ENCODE measurements around the gene RAX2. TPM values are rescaled to one million over a fixed set of nuclear protein-coding genes. Genes with fewer than 3 reads are reported as not detected.

Gene RAX2
- total RNA-seq, 2 donors from 2014 or later = not detected

DNA sequence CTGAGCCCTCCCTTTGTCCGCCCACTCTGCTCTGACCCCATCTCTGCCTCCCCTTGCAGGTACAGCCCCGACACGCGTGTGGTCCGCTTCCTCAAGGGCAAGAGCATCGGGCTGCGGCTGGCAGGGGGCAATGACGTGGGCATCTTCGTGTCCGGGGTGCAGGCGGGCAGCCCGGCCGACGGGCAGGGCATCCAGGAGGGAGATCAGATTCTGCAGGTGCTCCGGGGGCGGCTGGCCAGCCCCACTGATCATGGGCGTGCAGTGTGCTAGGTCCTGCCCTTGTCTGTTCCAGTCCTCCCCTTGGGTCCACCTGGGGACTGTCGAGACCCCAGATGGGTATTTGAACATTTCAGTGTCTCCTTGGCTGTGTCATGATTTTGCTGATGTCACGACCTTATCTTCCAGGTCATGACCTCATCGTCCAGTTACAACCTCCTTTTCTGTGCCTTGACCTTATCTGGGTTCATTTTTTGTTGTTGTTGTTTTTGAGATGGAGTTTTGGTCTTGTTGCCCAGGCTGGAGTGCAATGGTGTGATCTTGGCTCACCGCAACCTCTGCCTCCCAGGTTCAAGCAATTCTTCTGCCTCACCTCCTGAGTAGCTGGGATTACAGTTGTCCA, 35.8 kb downstream of the RAX2 start:
- H3K9me3 Mint-ChIP-seq = no peaks in the 10 kb centered on the region
- H3K4me1 Mint-ChIP-seq (ENCODE audit: low read depth) = peaks cover 6% of the 10 kb centered on the region
- DNase-seq (no peak), ATAC-seq (replicated peaks in 1 of 2) (no peak)
- no peaks in the 10 kb centered on the region for H3K36me3 Mint-ChIP-seq (ENCODE audit: insufficient read depth in 2 of 2)
- no peak overlapping the region for H3K27ac Mint-ChIP-seq
- no peaks in the 10 kb centered on the region for H3K27me3 Mint-ChIP-seq (ENCODE audit: low read depth)
- no peak overlapping the region for H3K4me3 Mint-ChIP-seq

DNA sequence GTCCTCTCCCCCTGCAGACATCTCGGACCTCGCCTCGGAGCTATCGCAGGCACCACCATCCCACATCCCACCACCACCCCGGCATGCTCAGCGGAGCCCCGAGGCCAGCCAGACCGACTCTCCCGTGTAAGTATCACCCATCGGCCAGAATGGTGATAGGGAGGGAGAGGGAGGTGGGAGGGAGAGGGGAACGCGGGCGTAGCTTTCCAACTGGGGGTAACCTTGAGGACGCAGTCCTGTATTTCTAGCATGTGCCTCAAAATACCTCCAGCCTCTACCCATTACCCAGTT, 37.8 kb downstream of the RAX2 start:
- ATAC-seq (replicated peaks in 1 of 2) (no peak), DNase-seq (no peak)
- H3K4me3 Mint-ChIP-seq = no peak overlapping the region
- no peaks in the 10 kb centered on the region for H3K27me3 Mint-ChIP-seq (ENCODE audit: low read depth)
- H3K9me3 Mint-ChIP-seq = no peaks in the 10 kb centered on the region
- no peaks in the 10 kb centered on the region for H3K36me3 Mint-ChIP-seq (ENCODE audit: insufficient read depth in 2 of 2)
- no peaks in the 10 kb centered on the region for H3K4me1 Mint-ChIP-seq (ENCODE audit: low read depth)
- H3K27ac Mint-ChIP-seq = no peak overlapping the region

DNA sequence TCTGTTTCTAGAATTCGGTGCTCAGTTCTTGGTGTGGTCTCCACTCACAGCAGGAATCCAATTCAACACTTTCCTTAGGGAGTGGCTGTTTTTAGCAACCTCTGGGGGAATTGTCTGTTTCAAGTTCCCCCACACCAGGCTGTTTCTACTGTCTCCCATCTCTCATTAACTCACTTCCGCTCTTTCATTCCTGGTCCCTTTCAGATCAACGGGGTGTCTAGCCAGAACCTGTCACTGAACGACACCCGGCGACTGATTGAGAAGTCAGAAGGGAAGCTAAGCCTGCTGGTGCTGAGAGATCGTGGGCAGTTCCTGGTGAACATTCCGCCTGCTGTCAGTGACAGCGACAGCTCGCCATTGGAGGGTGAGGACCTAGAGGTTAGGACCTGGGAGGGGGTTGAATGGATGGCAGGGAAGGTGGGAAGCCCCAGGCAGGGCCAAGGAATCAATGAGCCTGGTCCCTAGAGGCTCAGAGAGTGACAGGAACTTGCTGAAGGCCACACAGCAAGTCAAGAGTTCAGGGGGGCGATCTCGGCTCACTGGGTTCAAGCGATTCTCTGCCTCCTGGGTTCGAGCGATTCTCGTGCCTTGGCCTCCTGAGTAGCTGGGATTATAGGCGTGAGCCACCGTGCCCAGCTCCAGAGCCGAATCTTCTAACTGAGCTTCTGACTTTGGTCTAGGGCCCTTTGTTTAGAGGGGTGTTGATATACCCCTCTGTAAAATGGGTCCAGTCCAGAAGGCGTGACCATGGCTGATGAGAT, 38.3 kb downstream of the RAX2 start:
- H3K27ac Mint-ChIP-seq = no peak overlapping the region
- no peaks in the 10 kb centered on the region for H3K27me3 Mint-ChIP-seq (ENCODE audit: low read depth)
- no peak for DNase-seq
- H3K4me3 Mint-ChIP-seq = no peak overlapping the region
- no peaks in the 10 kb centered on the region for H3K36me3 Mint-ChIP-seq (ENCODE audit: insufficient read depth in 2 of 2)
- no peak for ATAC-seq (replicated peaks in 1 of 2)
- H3K9me3 Mint-ChIP-seq = no peaks in the 10 kb centered on the region
- H3K4me1 Mint-ChIP-seq (ENCODE audit: low read depth) = peaks cover under 1% of the 10 kb centered on the region

DNA sequence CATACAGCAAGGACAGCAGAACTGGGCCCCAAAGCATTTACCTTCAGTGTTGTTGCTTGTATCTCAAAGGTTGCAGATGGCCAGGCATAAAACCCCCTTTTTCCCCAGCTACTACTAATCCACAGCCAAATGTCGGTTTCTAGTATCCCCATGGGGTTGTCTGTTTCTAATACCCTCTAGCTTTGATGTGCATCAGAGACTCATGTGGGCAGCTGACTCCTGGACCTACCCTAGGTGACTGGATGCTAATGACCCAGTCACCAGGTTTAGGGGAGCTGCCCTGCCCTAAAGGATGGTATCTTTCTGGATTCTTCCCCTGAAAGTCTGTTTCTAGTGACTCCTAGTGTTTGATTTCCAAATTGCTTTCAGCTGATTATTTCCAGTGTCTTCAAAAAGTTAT, 39.9 kb downstream of the RAX2 start:
- Mint-ChIP-seq H3K4me3 (no peak overlapping the region), H3K27me3 (ENCODE audit: low read depth) (no peaks in the 10 kb centered on the region), H3K36me3 (ENCODE audit: insufficient read depth in 2 of 2) (no peaks in the 10 kb centered on the region), H3K4me1 (ENCODE audit: low read depth) (peaks cover 4% of the 10 kb centered on the region), H3K9me3 (no peaks in the 10 kb centered on the region), H3K27ac (no peak overlapping the region)
- DNase-seq (no peak), ATAC-seq (replicated peaks in 1 of 2) (no peak)

DNA sequence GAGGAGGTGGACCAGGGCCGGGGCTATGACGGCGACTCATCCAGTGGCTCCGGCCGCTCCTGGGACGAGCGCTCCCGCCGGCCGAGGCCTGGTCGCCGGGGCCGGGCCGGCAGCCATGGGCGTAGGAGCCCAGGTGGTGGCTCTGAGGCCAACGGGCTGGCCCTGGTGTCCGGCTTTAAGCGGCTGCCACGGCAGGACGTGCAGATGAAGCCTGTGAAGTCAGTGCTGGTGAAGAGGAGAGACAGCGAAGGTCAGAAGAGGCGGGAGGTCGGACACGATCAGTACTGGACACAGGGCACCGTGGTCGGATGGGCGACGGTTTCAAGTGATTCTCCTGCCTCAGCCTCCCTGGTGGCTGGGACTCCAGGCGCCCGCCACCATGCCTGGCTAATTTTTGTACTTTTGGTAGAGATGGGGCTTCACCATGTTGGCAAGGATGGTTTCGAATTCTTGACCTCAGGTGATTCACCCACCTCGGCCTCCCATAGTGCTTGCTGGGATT, 41.5 kb downstream of the RAX2 start:
- Mint-ChIP-seq H3K9me3 (no peaks in the 10 kb centered on the region), H3K4me1 (ENCODE audit: low read depth) (peaks cover 4% of the 10 kb centered on the region), H3K27me3 (ENCODE audit: low read depth) (no peaks in the 10 kb centered on the region), H3K4me3 (no peak overlapping the region), H3K36me3 (ENCODE audit: insufficient read depth in 2 of 2) (no peaks in the 10 kb centered on the region), H3K27ac (no peak overlapping the region)
- ATAC-seq (replicated peaks in 1 of 2) (no peak), DNase-seq (no peak)

DNA sequence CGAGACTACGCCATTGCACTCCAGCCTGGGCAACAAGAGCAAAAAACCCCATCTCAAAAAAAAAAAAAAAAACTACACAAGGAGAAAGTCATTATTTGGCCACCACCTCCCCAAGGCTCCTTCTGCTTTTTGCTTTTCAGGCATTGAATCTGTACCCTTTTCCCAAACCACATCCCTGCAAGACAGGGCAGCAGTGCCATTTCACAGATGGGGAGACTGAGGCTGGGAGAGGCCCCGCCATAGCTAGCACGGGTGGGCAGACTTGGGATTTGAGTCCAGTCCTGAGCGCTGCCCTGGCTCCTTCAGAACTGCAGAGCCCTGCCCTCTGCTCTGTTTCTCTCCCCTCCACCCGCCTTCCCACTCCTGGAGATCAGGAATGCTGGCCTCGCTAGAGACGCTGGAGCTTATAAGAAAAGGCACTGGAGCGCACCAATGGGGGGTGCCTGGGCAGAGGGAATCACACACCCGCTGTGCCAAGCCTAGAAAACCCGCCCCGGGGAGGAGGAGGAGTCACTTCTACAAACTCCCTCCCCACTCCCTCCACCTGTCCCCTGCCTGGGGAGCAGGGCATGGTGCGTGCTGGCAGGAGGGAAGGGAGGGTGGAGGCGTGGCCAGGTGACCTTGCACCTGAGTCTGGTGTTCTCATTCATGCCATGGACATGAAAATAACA, 46.3 kb downstream of the RAX2 start:
- ATAC-seq (replicated peaks in 1 of 2) (no peak), DNase-seq (no peak)
- Mint-ChIP-seq H3K36me3 (ENCODE audit: insufficient read depth in 2 of 2) (no peaks in the 10 kb centered on the region), H3K4me3 (no peak overlapping the region), H3K27me3 (ENCODE audit: low read depth) (no peaks in the 10 kb centered on the region), H3K9me3 (no peaks in the 10 kb centered on the region), H3K4me1 (ENCODE audit: low read depth) (peaks cover 17% of the 10 kb centered on the region), H3K27ac (no peak overlapping the region)

DNA sequence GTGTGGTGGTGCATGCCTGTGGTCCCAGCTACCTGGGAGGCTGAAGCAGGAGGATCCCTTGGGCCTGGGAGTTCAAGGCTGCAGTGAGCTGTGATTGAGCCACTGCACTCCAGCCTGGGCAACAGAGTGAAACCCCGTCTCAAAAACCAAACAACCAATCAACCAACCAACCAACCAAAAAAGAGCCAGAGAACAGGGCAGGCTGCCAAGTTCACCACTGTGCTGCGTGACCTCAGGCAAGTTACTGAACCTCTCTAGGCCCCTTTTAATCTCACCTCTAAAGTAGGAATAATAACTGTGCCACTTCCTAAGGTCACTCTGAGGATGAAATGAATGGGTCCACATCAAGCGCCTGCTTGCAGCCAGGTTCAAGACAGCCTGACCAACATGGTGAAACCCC, 46.9 kb downstream of the RAX2 start:
- Mint-ChIP-seq H3K27me3 (ENCODE audit: low read depth) (no peaks in the 10 kb centered on the region), H3K4me1 (ENCODE audit: low read depth) (peaks cover 17% of the 10 kb centered on the region), H3K9me3 (no peaks in the 10 kb centered on the region), H3K27ac (no peak overlapping the region), H3K4me3 (no peak overlapping the region), H3K36me3 (ENCODE audit: insufficient read depth in 2 of 2) (no peaks in the 10 kb centered on the region)
- DNase-seq (no peak), ATAC-seq (replicated peaks in 1 of 2) (no peak)

DNA sequence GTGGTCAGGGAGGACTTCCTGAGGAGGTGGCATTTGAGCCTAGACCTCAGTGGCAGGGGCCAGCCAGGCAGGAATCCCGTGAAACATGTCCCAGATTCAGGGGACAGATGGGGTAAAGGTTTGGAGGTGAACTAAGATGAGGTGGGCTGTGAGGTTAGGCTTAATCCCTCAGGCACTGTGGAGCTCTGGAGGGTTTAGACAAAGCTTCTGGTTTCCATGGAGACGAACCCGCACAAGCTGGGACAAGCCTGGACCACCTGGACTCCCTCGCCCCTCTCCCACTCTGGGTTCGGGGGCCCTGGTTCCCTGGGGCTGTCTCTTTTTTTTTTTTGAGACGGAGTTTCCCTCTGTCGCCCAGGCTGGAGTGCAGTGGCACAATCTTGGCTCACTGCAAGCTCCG, 48.1 kb downstream of the RAX2 start:
- no peak for ATAC-seq (replicated peaks in 1 of 2)
- Mint-ChIP-seq H3K36me3 (ENCODE audit: insufficient read depth in 2 of 2) (no peaks in the 10 kb centered on the region), H3K4me1 (ENCODE audit: low read depth) (peaks cover 17% of the 10 kb centered on the region), H3K4me3 (no peak overlapping the region), H3K27me3 (ENCODE audit: low read depth) (no peaks in the 10 kb centered on the region), H3K9me3 (no peaks in the 10 kb centered on the region), H3K27ac (no peak overlapping the region)
- no peak for DNase-seq

DNA sequence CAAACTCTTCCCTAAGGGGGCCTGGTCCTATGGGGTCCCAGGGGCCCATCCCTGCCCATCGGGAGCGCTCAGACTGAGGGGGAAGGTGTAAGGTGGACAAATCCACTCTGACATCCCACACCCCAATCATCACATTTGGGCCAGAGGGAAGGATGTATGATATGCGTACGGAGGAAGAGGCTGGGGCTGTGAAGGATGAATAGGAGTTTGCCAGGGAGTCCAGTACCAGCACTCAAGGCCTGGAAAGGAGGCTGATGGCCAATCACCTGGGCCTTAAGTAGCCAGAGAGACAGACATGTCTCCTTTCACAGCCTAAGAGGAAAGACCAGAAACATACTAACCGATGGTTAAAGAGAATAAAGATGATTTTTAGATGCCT, 48.9 kb downstream of the RAX2 start:
- DNase-seq (no peak), ATAC-seq (replicated peaks in 1 of 2) (no peak)
- Mint-ChIP-seq H3K4me3 (no peak overlapping the region), H3K27me3 (ENCODE audit: low read depth) (no peaks in the 10 kb centered on the region), H3K36me3 (ENCODE audit: insufficient read depth in 2 of 2) (no peaks in the 10 kb centered on the region), H3K27ac (no peak overlapping the region), H3K4me1 (ENCODE audit: low read depth) (peaks cover 12% of the 10 kb centered on the region), H3K9me3 (no peaks in the 10 kb centered on the region)

DNA sequence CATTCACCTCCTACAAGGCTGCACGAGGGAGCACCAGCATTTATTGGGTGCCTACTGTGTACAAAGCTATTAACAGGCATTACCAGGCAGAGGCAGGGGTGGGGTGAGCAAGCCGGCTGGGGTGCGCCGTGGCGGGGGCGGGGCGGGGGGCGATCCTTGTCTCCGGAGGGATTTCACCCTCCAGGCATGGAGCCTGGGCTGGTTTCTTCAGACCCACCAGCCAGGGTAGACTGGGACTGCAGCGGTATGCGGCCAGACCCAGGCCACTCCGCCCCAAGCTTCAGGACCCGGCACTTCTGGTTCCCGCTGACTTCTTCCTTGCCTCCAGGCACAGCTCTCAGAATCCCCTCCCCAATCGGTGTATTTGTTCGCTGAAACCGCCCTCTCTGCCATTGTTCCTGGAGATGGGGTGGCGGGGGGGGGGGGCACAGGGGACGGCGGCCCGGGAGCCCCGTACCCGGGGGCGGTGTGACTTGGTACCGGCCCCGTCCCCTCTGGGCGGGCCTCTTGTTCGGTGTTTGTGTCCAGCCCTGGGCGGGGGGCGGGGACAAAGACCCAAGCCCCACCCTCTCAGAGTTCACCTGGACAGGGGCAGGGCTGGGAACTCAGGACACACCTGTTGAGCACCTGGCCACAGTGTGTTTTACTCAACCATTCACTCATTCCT, 49.5 kb downstream of the RAX2 start:
- peak overlapping the region; percentile 72 to 82 for H3K4me3 Mint-ChIP-seq
- ATAC-seq (replicated peaks in 1 of 2) (no peak), DNase-seq (no peak)
- no peaks in the 10 kb centered on the region for H3K9me3 Mint-ChIP-seq
- peaks cover 12% of the 10 kb centered on the region for H3K4me1 Mint-ChIP-seq (ENCODE audit: low read depth)
- no peak overlapping the region for H3K27ac Mint-ChIP-seq
- no peaks in the 10 kb centered on the region for H3K27me3 Mint-ChIP-seq (ENCODE audit: low read depth)
- H3K36me3 Mint-ChIP-seq (ENCODE audit: insufficient read depth in 2 of 2) = no peaks in the 10 kb centered on the region

DNA sequence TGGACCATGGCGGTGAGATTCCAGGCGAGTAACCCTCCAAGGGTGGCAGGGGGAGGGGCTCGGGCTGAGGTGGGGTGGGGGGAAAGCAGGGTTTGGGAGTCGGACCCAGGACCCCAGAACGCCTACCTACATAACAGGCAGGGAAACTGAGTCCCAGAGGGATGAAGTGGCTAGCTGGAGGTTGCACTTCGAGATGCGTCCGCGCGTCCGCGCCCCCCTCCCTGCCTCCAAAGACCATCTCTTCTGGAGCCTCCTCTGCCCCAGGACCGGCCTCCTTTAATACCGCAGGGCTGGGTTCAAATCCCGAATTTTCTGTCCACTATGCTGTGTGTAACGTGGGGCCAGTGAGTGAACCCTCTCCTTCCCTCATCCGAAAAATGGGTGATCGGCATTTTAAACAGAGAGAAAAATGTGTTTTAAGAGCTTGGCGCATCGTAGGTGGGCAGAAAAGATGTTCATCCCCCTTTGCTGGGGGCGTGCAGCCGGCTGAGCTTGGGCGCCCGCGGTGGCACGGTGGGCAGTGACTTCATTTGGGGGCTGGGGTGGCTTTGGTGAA, 50.1 kb downstream of the RAX2 start:
- Mint-ChIP-seq H3K4me3 (peak overlapping the region; percentile 72 to 82), H3K9me3 (no peaks in the 10 kb centered on the region), H3K36me3 (ENCODE audit: insufficient read depth in 2 of 2) (no peaks in the 10 kb centered on the region), H3K27ac (no peak overlapping the region), H3K4me1 (ENCODE audit: low read depth) (peaks cover 12% of the 10 kb centered on the region), H3K27me3 (ENCODE audit: low read depth) (no peaks in the 10 kb centered on the region)
- no peak for ATAC-seq (replicated peaks in 1 of 2)
- no peak for DNase-seq

DNA sequence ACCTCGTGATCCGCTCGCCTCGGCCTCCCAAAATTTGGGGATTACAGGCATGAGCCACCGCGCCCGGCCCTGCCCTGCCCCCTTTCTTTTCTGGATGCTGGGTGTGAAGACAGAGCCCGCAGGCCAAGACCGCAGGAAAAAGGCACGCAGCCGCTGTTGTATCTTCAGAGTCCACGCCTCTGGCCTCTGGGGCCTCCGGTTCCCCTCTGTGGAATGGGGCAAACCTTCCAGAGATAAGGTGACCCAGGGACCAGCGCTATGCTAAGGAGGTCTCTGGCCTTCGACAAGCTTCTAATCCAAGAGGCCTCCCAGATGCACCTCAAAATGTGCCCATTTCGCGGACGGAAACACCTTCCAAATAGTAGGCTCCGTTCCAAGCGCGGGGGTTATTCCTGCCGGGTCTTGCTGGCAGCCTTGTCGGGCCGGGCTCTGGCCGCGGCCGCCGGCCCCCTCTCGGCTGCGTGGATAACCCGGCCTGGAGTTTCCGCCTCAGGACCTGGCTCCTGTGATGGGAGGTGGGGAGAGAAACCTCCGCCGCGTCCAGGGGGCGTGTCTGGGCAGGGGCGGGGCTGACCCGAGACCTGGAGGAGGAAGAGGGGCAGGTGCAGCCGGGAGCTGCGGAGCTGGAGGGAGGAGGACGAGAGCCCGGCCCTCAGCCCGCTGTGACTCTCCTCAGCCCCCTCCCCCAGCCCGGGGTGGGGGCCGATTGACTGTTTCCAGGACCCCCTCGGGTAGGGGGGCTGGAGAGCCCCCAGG, 50.7 kb downstream of the RAX2 start:
- Mint-ChIP-seq H3K4me3 (peak overlapping the region; percentile 72 to 82), H3K36me3 (ENCODE audit: insufficient read depth in 2 of 2) (no peaks in the 10 kb centered on the region), H3K4me1 (ENCODE audit: low read depth) (peaks cover 12% of the 10 kb centered on the region), H3K27me3 (ENCODE audit: low read depth) (no peaks in the 10 kb centered on the region), H3K9me3 (no peaks in the 10 kb centered on the region), H3K27ac (no peak overlapping the region)
- peak; percentile 90 to 93 for DNase-seq
- ATAC-seq (replicated peaks in 1 of 2) = peak; percentile 86 to 93

Measured in activated T-cell treated with anti-CD3 and anti-CD28 coated beads, Interleukin-2, amount 50 U/mL, for 72 hours (primary cell).